Pancreas (tissue), 10 donors: ENCODE data around the gene CDH13. TPM values are rescaled to one million over a fixed set of nuclear protein-coding genes. Genes with fewer than 3 reads are reported as not detected.

Experiments used
- ATAC-seq, 4 donors: fragments of 200-7000 bp; cut with Tn5 transposase; one replicate each; pipeline versions ENCODE4 v1.8.0 to v1.9.1; 2020; ENCODE audit warnings: mild to moderate bottlenecking in 4 of 4, moderate library complexity in 4 of 4
- DNase-seq, 6 donors: peaks; one replicate each; pipeline ENCODE4 v3.0.0-alpha.2; 2020
- FAIRE-seq: peaks from 2 replicates; lab custom pipeline; 2012; peaks lifted over from hg19 to GRCh38; lab: Jason Lieb, UNC
- H3K27ac ChIP-seq, 4 donors: fragments of 200-600 bp; sonication (generic); 1 replicate in 3 of 4; 2 replicates in 1 of 4; pipeline versions ENCODE4 v1.5.0 to v1.8.0; 2020
- H3K27me3 ChIP-seq, 4 donors: fragments of 200-600 bp; one replicate each; pipeline ENCODE4 v1.8.0; 2021
- H3K36me3 ChIP-seq, 3 donors: fragments of 200-600 bp; sonication (generic) in 1 of 3; one replicate each; pipeline versions ENCODE4 v1.5.0 to v1.8.0; 2020 to 2021
- H3K4me1 ChIP-seq, 3 donors: fragments of 200-600 bp; one replicate each; pipeline ENCODE4 v1.8.0; 2021
- H3K4me3 ChIP-seq, 4 donors: fragments of 200-600 bp; sonication (generic) in 2 of 4; one replicate each; pipeline versions ENCODE4 v1.5.0 to v1.8.0; 2020 to 2021
- H3K9me3 ChIP-seq, 4 donors: fragments of 200-600 bp; one replicate each; pipeline ENCODE4 v1.8.0; 2021
- WGBS, 2 donors: extraction: QIAGEN DNeasy Blood & Tissue Kit; methylation state at CpG; one replicate each; pipeline ENCODE4 v1.1.7; 2013; 5-methylcytosine and 5-hydroxymethylcytosine counted together
- intact Hi-C, 3 donors: fragments of 100-400 bp; cut with DNase I; formaldehyde crosslinking; loops; one replicate each; pipeline versions ENCODE4 v1.11.1 to v1.14.2; 2022
- polyA plus RNA-seq, 2 donors: library from polyadenylated mRNA; stranded (reverse); fragments of 200-250 nt; gene quantifications; one replicate each; pipeline ENCODE4 v1.2.3, GENCODE V29; 2013
- total RNA-seq, 6 donors: library from RNA; stranded (reverse); fragmentation: NEBNext Ultra II Directional in 4 of 6; extraction: Animal tissue kit (Norgen Biotek cat#: 25700) in 4 of 6; gene quantifications; one replicate each; pipeline versions ENCODE4 v1.2.1 to v1.2.4, GENCODE V29; 2021 to 2023
- TF ChIP-seq, protein P1 (sequence below), 4 donors: fragments of 200-600 bp; sonication (generic) in 3 of 4; IDR thresholded peaks; one replicate each; pipeline versions ENCODE4 v1.5.0 to v1.8.0; 2021; ENCODE audit warnings: antibody characterized with exemption in 4 of 4
- donor health status: healthy with polysubstance abuse.
- donor health status: DM: no; HTN: no; CAD: no; lungs with moderate emphysema.
- donor health status: DM: no; HTN: no; CAD: no.
- donor health status: control.
- donor health status: control.
- donor health status: Bipolar disorder and iron deficiency.
- donor health status: DM: yes; HTN: yes; CAD: no.
- donor health status: DM: no; HTN: no; CAD: no.
- donor health status: DM: no; HTN: no; CAD: no.
- donor health status: DM: yes; HTN: yes; CAD: no.

CDH13 gene
- total and polyA plus RNA-seq, 8 donors = 0.12 to 1.0 (median 0.37) TPM

- no peak for DNase-seq
Observed at GRCh38 chr16:82605863-82606620, 20.7 kb upstream of the CDH13 start.

DNA sequence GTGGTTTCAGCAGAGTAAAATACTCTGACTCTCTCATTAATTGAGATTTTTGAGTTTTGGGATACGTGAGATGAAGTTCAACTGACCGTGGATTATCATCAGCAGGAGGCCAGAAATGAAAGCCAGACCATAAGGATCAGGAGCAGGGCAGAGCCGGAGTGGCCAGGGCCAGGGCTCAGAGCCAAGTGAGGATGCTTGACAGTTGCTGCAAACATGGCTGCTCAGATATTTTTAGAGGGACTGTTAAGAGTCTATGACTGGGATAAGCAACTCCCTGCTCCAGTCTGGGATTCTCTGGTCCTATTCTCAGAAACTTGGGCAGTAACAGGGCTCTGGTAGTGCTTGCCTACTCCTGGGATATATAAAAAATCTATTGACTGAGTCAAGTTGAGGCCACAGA lies 17.6 kb upstream of the CDH13 start:
- FAIRE-seq (no peak), ATAC-seq (no peak), DNase-seq (no peak)
- no peak overlapping the region for H3K27ac ChIP-seq
- H3K9me3 ChIP-seq = no peaks in the 10 kb centered on the region
- H3K4me1 ChIP-seq = no peaks in the 10 kb centered on the region
- TF ChIP-seq, protein P1, sequence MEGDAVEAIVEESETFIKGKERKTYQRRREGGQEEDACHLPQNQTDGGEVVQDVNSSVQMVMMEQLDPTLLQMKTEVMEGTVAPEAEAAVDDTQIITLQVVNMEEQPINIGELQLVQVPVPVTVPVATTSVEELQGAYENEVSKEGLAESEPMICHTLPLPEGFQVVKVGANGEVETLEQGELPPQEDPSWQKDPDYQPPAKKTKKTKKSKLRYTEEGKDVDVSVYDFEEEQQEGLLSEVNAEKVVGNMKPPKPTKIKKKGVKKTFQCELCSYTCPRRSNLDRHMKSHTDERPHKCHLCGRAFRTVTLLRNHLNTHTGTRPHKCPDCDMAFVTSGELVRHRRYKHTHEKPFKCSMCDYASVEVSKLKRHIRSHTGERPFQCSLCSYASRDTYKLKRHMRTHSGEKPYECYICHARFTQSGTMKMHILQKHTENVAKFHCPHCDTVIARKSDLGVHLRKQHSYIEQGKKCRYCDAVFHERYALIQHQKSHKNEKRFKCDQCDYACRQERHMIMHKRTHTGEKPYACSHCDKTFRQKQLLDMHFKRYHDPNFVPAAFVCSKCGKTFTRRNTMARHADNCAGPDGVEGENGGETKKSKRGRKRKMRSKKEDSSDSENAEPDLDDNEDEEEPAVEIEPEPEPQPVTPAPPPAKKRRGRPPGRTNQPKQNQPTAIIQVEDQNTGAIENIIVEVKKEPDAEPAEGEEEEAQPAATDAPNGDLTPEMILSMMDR (IDR thresholded peaks at IDR 0.05) = no peak
- H3K27me3 ChIP-seq = peaks cover 0 to 10% (median 0%) of the 10 kb centered on the region in 4 donors
- no peak overlapping the region for H3K4me3 ChIP-seq
- intact Hi-C loops = no loop called here
- no peaks in the 10 kb centered on the region for H3K36me3 ChIP-seq
- 58 to 64% methylated on average over 3 of the region's 3 CpGs for WGBS, 2 donors

More at GRCh38 chr16:82605863-82606620, 20.7 kb upstream of the CDH13 start:
- Histone ChIP-seq H3K9me3 (no peaks in the 10 kb centered on the region), H3K27me3 (peaks cover 0 to 10% (median 0%) of the 10 kb centered on the region in 4 donors), H3K36me3 (no peaks in the 10 kb centered on the region), H3K4me3 (no peak overlapping the region), H3K4me1 (no peaks in the 10 kb centered on the region), H3K27ac (no peak overlapping the region)
- WGBS, 2 donors = 51 to 55% methylated on average over 15 of the region's 15 CpGs
- intact Hi-C loops = no loop called here
- TF ChIP-seq, protein P1 (IDR thresholded peaks at IDR 0.05) = no peak
- FAIRE-seq = no peak
- ATAC-seq = no peak

GRCh38 chr16:82612263-82612662 lies 14.5 kb upstream of the CDH13 start:
- 56 to 63% methylated on average over 3 of the region's 3 CpGs for WGBS, 2 donors
- FAIRE-seq (no peak), ATAC-seq (no peak), DNase-seq (no peak)
- Histone ChIP-seq H3K27me3 (peaks cover 0 to 10% (median 0%) of the 10 kb centered on the region in 4 donors), H3K4me3 (no peak overlapping the region), H3K36me3 (no peaks in the 10 kb centered on the region), H3K9me3 (no peaks in the 10 kb centered on the region), H3K4me1 (no peaks in the 10 kb centered on the region), H3K27ac (no peak overlapping the region)
- intact Hi-C loops = no loop called here
- TF ChIP-seq, protein P1 (IDR thresholded peaks at IDR 0.05) = no peak

DNA sequence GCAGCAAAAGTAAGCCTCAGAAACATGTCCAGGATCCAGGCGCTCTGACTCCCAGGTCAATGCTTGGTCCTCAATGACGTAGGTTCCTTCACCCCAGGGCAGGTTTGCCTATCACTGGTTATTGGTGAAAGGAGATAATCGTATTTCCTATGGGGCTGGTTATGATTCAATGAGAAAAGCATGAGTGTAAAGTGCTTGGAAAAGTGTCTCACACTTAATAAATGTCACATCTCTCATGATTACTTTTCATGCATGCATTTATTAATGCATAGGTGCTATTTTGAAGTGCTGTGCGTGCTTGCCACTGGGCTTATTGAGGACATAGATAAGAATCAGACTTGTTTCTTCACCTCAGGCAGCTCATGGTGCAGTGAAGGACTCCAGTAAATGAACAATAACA lies 10.4 kb upstream of the CDH13 start:
- Histone ChIP-seq H3K36me3 (no peaks in the 10 kb centered on the region), H3K4me3 (no peak overlapping the region), H3K27ac (no peak overlapping the region), H3K27me3 (no peaks in the 10 kb centered on the region), H3K4me1 (no peaks in the 10 kb centered on the region), H3K9me3 (no peaks in the 10 kb centered on the region)
- TF ChIP-seq, protein P1 (IDR thresholded peaks at IDR 0.05) = no peak
- intact Hi-C loops = no loop called here
- DNase-seq = no peak
- no peak for FAIRE-seq
- WGBS, 2 donors = 64 to 65% methylated on average over 4 of the region's 4 CpGs
- no peak for ATAC-seq

DNA sequence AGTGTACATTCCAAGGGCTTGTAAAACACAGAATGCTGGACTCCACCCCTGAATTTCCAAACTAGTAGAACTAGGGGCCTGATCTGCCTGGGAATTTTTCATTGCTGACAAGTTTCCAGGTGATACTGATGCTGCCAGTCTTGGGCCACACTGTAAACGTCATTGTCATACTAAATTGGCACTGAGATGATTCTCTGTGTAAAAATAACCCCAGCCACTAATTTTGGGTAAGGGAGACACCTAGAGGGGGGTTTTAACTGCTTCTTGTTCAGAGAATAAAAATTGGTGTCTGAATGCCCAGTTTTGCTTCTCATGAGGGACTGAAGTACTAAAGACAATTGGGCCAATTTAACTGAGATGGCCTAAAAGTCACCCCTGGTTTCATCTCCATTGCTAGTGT lies 5.0 kb upstream of the CDH13 start:
- ATAC-seq (no peak), FAIRE-seq (no peak), DNase-seq (no peak)
- Histone ChIP-seq H3K36me3 (no peaks in the 10 kb centered on the region), H3K9me3 (no peaks in the 10 kb centered on the region), H3K27me3 (peaks cover 0 to 8% (median 0%) of the 10 kb centered on the region in 4 donors), H3K4me1 (no peaks in the 10 kb centered on the region), H3K4me3 (no peak overlapping the region), H3K27ac (no peak overlapping the region)
- intact Hi-C loops = no loop called here
- TF ChIP-seq, protein P1 (IDR thresholded peaks at IDR 0.05) = no peak
- 6 to 11% methylated on average over 1 of the region's 1 CpG for WGBS, 2 donors
